HCT116 (cell line): ENCODE measurements around the gene RACGAP1.

ENCODE experiments used
- CEBPB ChIP-seq: IDR thresholded peaks from 2 replicates; pipeline ENCODE4 v1.6.1; 2012; ENCODE audit warnings: low read depth
- CTCF ChIP-seq, 3 experiments: fragments of 200-600 bp in 1 of 3; sonication (generic) in 1 of 3; IDR thresholded peaks in 2 of 3; conservative IDR thresholded peaks in 1 of 3; 2 replicates each; pipeline ENCODE4 v1.5.1; 2012 to 2017; ENCODE audit warnings: low read depth in 2 of 3, low read length in 2 of 3, antibody characterized with exemption in 1 of 3, borderline replicate concordance in 1 of 3, control low read depth in 1 of 3, mild to moderate bottlenecking in 1 of 3, mixed read lengths in 1 of 3, mixed run types in 1 of 3, moderate library complexity in 1 of 3; ENCODE audit not compliant: insufficient read depth in 1 of 3
- EZH2 ChIP-seq: fragments of 200-600 bp; sonication (generic); IDR thresholded peaks from 2 replicates; pipeline ENCODE4 v1.6.1; 2017; ENCODE audit warnings: antibody characterized with exemption, mixed run types

- TF ChIP-seq CTCF (IDR thresholded peaks at IDR 0.05 in 2 of 3, conservative IDR thresholded peaks at IDR 0.05 in 1 of 3; ENCODE audit: borderline replicate concordance in 1 of 3, insufficient read depth in 1 of 3, low read depth in 2 of 3, low read length in 2 of 3), result no peak
- no peak for TF ChIP-seq EZH2
- TF ChIP-seq CEBPB, result no peak
Measured at GRCh38 chr12:50032854-50033581, 7.7 kb upstream of the RACGAP1 start.
